K562 (cell line): Measurements from ENCODE around the gene CTSW. TPM values are rescaled to one million over a fixed set of nuclear protein-coding genes. Genes with fewer than 3 reads are reported as not detected.

Source experiments
- BHLHE40 ChIP-seq: IDR thresholded peaks from 2 replicates; pipeline ENCODE4 v1.6.1; 2011; ENCODE audit warnings: low read length, improper control_type of control experiment
- CBX8 ChIP-seq: fragments of 200-600 bp; sonication (generic); IDR thresholded peaks from 2 replicates; pipeline ENCODE4 v1.6.1; 2012; ENCODE audit warnings: borderline replicate concordance, mixed run types, low read depth, mild to moderate bottlenecking, moderate library complexity, mixed read lengths, low read length, control low read depth, inconsistent platforms; ENCODE audit not compliant: poor library complexity, severe bottlenecking; ENCODE audit errors: extremely low read depth
- CCAR2 ChIP-seq: fragments of 200-400 bp; formaldehyde crosslinking; IDR thresholded peaks from 2 replicates; pipeline ENCODE4 v1.6.1; 2017; ENCODE audit warnings: mild to moderate bottlenecking, low read depth, low read length
- CHCHD3 ChIP-seq: fragments of 250-450 bp; sonication (Bioruptor Pico); IDR thresholded peaks from 2 replicates; pipeline ENCODE4 v2.1.2; 2022; ENCODE audit warnings: mild to moderate bottlenecking
- FOXJ2 ChIP-seq: fragments of 200-800 bp; sonication (Bioruptor generic); IDR thresholded peaks from 2 replicates; pipeline ENCODE4 v1.6.1; 2016; ENCODE audit warnings: missing genetic modification characterization, missing compliant biosample characterization
- KAT7 ChIP-seq: sonication (generic); formaldehyde crosslinking; IDR thresholded peaks from 2 replicates; pipeline ENCODE4 v1.8.0; 2022; ENCODE audit warnings: missing genetic modification reagents, mild to moderate bottlenecking, borderline replicate concordance
- NEUROD1 ChIP-seq: fragments of 150-350 bp; IDR thresholded peaks from 2 replicates; pipeline ENCODE4 v1.6.1; 2014; ENCODE audit warnings: borderline replicate concordance, low read length, low read depth; ENCODE audit not compliant: partially characterized antibody
- NFYB ChIP-seq: IDR thresholded peaks from 2 replicates; pipeline ENCODE4 v1.6.1; 2011; ENCODE audit warnings: mild to moderate bottlenecking, moderate library complexity; ENCODE audit not compliant: insufficient read length; ENCODE audit errors: extremely low read depth
- PHF20 ChIP-seq: fragments of 450-650 bp; IDR thresholded peaks from 2 replicates; pipeline ENCODE4 v1.6.1; 2018; ENCODE audit not compliant: partially characterized antibody
- SRSF7 ChIP-seq: fragments of 200-400 bp; formaldehyde crosslinking; optimal IDR thresholded peaks from 2 replicates; pipeline ENCODE3; 2017; ENCODE audit warnings: mild to moderate bottlenecking, low read depth, low read length
- ZBTB1 ChIP-seq: sonication (generic); formaldehyde crosslinking; IDR thresholded peaks from 2 replicates; pipeline ENCODE4 v1.8.1; 2023; ENCODE audit warnings: missing genetic modification reagents, low read depth, mild to moderate bottlenecking, borderline replicate concordance
- ZC3H4 ChIP-seq: sonication (generic); formaldehyde crosslinking; IDR thresholded peaks from 2 replicates; pipeline ENCODE4 v1.9.0; 2021; ENCODE audit warnings: missing genetic modification reagents, borderline replicate concordance
- ZNF24 ChIP-seq: fragments of 450-650 bp; IDR thresholded peaks from 2 replicates; pipeline ENCODE4 v1.6.1; 2016
- ZNF780A ChIP-seq: fragments of 250-450 bp; sonication (Bioruptor Pico); IDR thresholded peaks from 2 replicates; pipeline ENCODE4 v1.5.0; 2021; ENCODE audit warnings: mild to moderate bottlenecking
- polyA plus RNA-seq, 8 experiments: library from polyadenylated mRNA; depleted of rRNA in 4 of 8; stranded (reverse) in 5 of 8; unstranded in 3 of 8; fragments of >200 nt; fragmentation: Nextera tagmentation in 2 of 8; fragmentation: Illumina TruSeq in 1 of 8; extraction: Ambion mirVana in 2 of 8; extraction: Trizol in 1 of 8; gene quantifications; 2 replicates each; pipeline versions ENCODE4 v1.2.1 to v1.2.3, GENCODE V29; 2011 to 2014; ENCODE audit warnings: inconsistent platforms in 1 of 8, missing spikeins in 1 of 8
- total RNA-seq, 7 experiments: library from RNA; depleted of rRNA in 6 of 7; stranded (reverse); fragments of >200 nt in 6 of 7; fragmentation: Illumina TruSeq in 2 of 7; extraction: Trizol in 2 of 7; gene quantifications; 2 replicates each; pipeline versions ENCODE4 v1.2.1 to v1.2.3, GENCODE V29; 2011 to 2021; ENCODE audit warnings: low replicate concordance in 1 of 7
- TF ChIP-seq, protein P1 (sequence below): sonication (generic); formaldehyde crosslinking; IDR thresholded peaks from 2 replicates; pipeline ENCODE4 v1.8.0; 2023; ENCODE audit warnings: missing genetic modification reagents, mild to moderate bottlenecking, borderline replicate concordance
- TF ChIP-seq, protein P2 (sequence below), 2 experiments: fragments of 450-650 bp in 1 of 2; sonication (generic) in 1 of 2; formaldehyde crosslinking in 1 of 2; IDR thresholded peaks in 1 of 2; conservative IDR thresholded peaks in 1 of 2; 2 replicates each; pipeline versions ENCODE4 v1.6.1 to v1.8.1; 2016 to 2023; ENCODE audit warnings: mild to moderate bottlenecking in 2 of 2, moderate library complexity in 2 of 2, inconsistent platforms in 1 of 2, missing genetic modification reagents in 1 of 2
- TF ChIP-seq, protein P3 (sequence below): fragments of 450-650 bp; formaldehyde crosslinking; conservative IDR thresholded peaks from 2 replicates; pipeline ENCODE4 v1.4.0; 2022; ENCODE audit warnings: mild to moderate bottlenecking, missing genetic modification characterization
- TF ChIP-seq, protein P4 (sequence below): sonication (generic); formaldehyde crosslinking; IDR thresholded peaks from 2 replicates; pipeline ENCODE4 v1.8.0; 2022; ENCODE audit warnings: mild to moderate bottlenecking, missing genetic modification reagents

CTSW gene
- total and polyA plus RNA-seq, 9 of the 15 experiments (the other 6 are each of a cell fraction or from before 2014, with no cell fraction given) = 0.04 TPM; not detected in 8

DNA sequence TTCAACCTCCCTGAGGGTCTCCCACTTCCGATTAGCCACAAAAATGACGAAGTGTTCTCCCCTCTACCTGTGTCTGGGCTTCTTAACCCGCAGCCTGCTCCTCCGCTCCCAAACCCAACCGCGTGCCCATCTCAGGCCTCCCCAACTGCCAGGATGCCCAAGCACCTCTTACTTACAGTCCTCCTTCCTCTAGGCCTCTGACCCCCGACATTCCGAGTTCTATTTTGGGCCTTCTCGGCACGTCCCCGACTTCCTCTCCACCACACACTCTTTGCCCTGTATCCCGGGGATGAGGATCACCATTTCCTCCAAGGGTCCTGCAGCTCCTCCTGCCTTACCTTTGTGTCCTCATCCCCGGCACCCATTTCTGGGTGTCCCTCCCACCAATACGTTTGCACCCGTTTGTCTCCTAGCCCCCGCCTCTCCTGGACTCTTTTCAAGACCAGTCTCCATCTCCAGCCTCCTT is 19.8 kb upstream of the CTSW start (continued):
- TF ChIP-seq NEUROD1 (no peak), ZNF24 (no peak), BHLHE40 (no peak), NFYB (no peak), CCAR2 (no peak), SRSF7 (no peak), ZNF780A (CRISPR knock-in tag) (no peak), FOXJ2 (no peak), ZBTB1 (no peak), CBX8 (no peak), CHCHD3 (CRISPR knock-in tag) (no peak), KAT7 (no peak), PHF20 (no peak), ZC3H4 (no peak; the same call in 1 of the 2 replicates)
- TF ChIP-seq, protein P1, sequence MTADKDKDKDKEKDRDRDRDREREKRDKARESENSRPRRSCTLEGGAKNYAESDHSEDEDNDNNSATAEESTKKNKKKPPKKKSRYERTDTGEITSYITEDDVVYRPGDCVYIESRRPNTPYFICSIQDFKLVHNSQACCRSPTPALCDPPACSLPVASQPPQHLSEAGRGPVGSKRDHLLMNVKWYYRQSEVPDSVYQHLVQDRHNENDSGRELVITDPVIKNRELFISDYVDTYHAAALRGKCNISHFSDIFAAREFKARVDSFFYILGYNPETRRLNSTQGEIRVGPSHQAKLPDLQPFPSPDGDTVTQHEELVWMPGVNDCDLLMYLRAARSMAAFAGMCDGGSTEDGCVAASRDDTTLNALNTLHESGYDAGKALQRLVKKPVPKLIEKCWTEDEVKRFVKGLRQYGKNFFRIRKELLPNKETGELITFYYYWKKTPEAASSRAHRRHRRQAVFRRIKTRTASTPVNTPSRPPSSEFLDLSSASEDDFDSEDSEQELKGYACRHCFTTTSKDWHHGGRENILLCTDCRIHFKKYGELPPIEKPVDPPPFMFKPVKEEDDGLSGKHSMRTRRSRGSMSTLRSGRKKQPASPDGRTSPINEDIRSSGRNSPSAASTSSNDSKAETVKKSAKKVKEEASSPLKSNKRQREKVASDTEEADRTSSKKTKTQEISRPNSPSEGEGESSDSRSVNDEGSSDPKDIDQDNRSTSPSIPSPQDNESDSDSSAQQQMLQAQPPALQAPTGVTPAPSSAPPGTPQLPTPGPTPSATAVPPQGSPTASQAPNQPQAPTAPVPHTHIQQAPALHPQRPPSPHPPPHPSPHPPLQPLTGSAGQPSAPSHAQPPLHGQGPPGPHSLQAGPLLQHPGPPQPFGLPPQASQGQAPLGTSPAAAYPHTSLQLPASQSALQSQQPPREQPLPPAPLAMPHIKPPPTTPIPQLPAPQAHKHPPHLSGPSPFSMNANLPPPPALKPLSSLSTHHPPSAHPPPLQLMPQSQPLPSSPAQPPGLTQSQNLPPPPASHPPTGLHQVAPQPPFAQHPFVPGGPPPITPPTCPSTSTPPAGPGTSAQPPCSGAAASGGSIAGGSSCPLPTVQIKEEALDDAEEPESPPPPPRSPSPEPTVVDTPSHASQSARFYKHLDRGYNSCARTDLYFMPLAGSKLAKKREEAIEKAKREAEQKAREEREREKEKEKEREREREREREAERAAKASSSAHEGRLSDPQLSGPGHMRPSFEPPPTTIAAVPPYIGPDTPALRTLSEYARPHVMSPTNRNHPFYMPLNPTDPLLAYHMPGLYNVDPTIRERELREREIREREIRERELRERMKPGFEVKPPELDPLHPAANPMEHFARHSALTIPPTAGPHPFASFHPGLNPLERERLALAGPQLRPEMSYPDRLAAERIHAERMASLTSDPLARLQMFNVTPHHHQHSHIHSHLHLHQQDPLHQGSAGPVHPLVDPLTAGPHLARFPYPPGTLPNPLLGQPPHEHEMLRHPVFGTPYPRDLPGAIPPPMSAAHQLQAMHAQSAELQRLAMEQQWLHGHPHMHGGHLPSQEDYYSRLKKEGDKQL = no peak
- TF ChIP-seq, protein P2, sequence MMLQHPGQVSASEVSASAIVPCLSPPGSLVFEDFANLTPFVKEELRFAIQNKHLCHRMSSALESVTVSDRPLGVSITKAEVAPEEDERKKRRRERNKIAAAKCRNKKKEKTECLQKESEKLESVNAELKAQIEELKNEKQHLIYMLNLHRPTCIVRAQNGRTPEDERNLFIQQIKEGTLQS (IDR thresholded peaks at IDR 0.05) = no peak
- TF ChIP-seq, protein P2 (CRISPR knock-in tag; conservative IDR thresholded peaks at IDR 0.05) = no peak
- TF ChIP-seq, protein P3, sequence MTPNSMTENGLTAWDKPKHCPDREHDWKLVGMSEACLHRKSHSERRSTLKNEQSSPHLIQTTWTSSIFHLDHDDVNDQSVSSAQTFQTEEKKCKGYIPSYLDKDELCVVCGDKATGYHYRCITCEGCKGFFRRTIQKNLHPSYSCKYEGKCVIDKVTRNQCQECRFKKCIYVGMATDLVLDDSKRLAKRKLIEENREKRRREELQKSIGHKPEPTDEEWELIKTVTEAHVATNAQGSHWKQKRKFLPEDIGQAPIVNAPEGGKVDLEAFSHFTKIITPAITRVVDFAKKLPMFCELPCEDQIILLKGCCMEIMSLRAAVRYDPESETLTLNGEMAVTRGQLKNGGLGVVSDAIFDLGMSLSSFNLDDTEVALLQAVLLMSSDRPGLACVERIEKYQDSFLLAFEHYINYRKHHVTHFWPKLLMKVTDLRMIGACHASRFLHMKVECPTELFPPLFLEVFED = peak; percentile 94; the same call in 1 of the 2 replicates
- TF ChIP-seq, protein P4, sequence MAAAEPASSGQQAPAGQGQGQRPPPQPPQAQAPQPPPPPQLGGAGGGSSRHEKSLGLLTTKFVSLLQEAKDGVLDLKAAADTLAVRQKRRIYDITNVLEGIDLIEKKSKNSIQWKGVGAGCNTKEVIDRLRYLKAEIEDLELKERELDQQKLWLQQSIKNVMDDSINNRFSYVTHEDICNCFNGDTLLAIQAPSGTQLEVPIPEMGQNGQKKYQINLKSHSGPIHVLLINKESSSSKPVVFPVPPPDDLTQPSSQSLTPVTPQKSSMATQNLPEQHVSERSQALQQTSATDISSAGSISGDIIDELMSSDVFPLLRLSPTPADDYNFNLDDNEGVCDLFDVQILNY (CRISPR knock-in tag) = no peak
